HG02763 (cell line): ENCODE data around the gene LRRC8E.

ENCODE experiments used
- ATAC-seq: cut with Tn5 transposase; IDR thresholded peaks from one replicate; pipeline ENCODE4 v1.9.1; 2021; ENCODE audit warnings: mild to moderate bottlenecking, moderate library complexity; ENCODE audit not compliant: unreplicated experiment

The LRRC8E gene

GRCh38 chr19:7888145-7888825 is at the start of gene LRRC8E:
TSS of gene LRRC8E (plus strand) at chr19:7888510. CDS start at chr19:7895604, 7,094 bp downstream.
- ATAC-seq = no peak

DNA sequence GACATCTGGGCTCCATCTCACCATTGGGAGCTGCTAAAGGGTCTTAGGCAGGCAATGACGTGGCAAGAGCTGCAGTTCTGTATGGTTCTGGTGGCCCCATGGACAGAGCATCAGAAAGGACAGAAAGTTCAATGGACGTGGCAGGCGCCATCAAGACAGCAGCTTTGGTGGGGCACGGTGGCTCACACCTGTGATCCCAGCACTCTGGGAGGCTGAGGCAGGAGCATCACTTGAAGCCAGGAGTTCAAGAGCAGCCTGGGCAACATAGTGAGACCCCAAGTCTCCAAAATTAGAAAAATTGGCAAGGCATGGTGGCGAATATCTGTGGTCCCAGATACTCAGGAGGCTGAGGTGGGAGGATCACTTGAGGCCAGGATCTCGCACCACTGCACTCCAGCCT is 48.8 kb upstream of the LRRC8E start:
- no peak for ATAC-seq

GRCh38 chr19:7840629-7841028 is 47.7 kb upstream of the LRRC8E start:
- no peak for ATAC-seq

- ATAC-seq = no peak
Measured at GRCh38 chr19:7841751-7842660, 46.3 kb upstream of the LRRC8E start.

DNA sequence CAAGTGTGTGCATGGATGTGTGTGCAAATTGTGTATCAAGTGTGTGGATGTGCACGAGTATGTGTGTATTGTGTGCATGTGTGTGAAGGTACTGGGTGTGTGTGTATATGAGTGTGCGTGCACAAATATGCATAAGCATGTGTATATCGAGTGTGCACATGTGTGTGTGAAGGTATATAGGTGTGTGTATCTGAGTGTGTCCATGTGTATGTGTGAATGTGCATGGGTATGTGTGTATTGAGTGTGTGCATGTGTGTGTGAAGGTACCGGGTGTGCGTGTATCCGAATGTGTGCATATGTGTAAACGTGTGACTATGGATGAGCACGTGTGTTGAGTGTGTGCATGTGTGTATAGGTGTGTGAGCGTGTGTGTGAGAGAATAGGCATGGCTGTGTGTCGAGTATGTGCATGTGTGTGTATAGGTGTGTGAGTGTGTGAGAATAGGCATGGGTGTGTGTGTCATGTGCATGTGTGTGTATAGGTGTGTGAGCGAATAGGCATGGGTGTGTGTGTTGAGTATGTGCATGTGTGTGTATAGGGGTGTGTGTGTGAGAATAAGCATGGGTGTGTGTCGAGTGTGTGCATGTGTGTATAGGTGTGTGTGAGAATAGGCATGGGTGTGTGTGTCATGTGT is 45.5 kb upstream of the LRRC8E start:
- no peak for ATAC-seq

DNA sequence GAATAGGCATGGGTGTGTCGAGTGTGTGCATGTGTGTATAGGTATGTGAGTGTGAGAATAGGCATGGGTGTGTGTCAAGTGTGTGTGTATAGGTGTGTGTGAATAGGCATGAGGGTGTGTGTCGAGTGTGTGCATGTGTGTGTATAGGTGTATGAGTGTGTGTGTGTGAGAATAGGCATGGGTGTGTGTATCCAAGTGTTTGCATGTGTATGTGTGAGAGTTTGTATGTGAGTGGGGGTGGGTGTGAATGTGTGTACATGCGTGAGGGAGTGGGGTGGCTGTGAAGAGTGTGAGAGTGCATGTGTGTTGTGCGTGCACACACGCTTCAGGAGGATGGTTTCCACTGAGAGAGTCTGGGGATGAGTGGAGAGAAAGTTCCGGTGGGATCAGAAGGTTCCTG is 44.8 kb upstream of the LRRC8E start:
- ATAC-seq = no peak

GRCh38 chr19:7844405-7844804 is 43.9 kb upstream of the LRRC8E start:
- ATAC-seq = no peak

DNA sequence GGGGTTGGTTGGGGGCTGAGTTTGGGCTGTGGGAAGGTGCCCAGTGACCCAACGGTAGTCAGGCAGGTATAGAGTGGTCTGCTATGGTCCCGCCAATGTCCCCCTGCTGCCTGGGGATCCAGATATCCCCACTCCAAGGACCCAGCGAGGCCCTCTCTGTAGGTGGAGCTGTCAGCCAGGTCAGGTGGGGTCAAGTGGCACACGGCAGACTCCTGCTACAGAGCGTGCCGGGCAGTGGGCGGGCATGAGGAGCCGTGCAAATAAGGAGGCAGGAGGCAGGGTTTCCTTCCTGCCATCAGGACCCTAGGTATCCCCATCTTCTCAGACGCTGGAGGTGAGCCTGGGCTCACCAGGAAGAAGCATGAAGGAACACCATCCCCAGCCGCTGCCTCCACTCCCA is 43.4 kb upstream of the LRRC8E start:
- no peak for ATAC-seq

DNA sequence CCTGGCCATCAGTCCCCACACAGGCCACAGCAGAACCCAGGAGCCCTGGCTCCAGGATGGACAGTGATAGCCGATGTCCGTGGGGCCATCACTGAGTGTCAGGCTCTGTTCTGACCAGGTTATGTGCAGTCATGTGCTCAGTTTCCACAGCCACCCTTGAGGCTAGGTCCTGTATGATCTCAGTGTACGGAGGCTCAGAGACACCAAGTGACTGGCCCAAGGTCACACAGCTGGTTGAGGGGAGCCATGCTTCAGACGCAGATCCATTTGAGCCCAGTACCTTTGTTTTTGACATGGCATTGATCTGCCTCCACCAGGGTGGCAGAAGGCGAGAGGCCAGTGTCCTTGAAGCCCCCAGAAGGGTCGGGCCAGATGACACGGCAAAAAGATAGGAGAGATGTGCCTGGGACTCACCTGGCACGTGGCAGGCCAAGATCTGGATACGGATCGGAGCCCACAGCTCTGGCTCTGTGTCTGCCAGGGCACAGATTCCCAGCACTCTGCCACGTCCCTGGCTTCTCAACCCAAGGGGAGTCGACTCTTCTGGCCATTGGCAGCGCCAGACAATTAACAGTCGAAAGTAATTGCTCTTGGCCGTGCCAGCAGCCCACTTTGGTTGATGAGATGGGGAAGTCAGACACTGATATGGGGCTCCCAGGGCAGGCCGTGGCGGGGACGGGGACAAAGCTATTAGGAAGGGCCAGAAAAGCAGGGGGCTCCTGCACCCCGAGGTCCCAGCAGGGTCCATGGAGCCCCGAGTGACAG is 42.7 kb upstream of the LRRC8E start:
- no peak for ATAC-seq

- ATAC-seq = no peak
Measured at GRCh38 chr19:7846155-7846646, 42.1 kb upstream of the LRRC8E start.

GRCh38 chr19:7847664-7848063 is 40.6 kb upstream of the LRRC8E start:
- ATAC-seq = no peak

GRCh38 chr19:7848779-7849457 is 39.4 kb upstream of the LRRC8E start:
- no peak for ATAC-seq

DNA sequence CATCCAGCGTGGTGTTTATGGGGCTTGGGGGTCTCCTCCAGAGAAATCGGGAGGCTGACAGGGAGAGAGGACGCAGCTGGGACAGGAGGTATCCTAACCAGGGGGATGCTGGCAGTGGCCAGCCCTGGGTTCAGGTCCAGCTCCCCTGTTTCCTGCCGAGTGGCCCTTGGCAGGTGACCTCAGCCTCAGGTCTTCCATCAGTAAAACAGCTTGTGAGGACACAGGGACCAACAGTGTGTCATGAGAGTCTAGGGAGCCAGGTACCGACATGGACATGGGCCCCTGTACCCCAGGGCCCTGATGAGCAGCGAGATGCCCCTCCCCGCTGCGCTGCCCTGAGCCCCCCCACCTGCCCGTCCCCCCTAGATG is 38.7 kb upstream of the LRRC8E start:
- no peak for ATAC-seq

DNA sequence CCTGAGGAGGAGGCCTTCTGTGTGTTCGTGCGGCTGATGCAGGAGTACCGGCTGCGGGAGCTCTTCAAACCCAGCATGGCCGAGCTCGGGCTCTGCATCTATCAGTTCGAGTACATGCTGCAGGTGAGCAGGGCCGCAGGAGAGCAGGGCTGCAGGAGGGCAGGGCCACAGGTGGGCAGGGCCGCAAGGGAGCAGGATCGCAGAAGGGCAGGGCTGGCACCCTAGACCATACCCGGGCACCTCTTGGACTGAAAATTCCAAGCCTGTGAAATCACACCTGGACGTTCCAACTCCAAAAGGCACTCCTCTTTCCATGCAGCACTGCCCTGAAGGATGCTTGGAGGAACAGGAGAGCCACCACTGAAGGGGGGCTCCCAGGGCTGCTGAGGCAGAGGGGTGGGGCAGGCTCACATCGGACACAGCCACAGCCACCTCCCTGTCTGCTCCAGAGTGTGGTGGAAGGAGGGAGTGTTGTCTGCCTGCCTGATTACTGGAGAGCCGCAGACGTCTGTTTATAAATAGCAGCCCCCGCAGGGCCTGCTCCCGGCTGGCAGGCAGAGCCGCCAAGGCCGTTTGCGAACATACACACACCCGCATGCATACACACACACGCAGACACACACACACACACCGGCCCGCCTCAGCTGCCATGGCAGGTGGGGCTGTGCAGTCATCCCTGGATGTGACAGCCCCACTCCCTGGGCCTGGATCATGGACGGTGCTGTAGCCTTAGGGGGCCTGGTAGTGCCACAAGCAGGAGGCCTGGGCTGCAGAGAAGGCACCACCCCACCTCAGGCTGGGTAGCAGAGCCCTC is 38.1 kb upstream of the LRRC8E start:
- no peak for ATAC-seq

GRCh38 chr19:7850945-7851622 is 37.2 kb upstream of the LRRC8E start:
- ATAC-seq = no peak

DNA sequence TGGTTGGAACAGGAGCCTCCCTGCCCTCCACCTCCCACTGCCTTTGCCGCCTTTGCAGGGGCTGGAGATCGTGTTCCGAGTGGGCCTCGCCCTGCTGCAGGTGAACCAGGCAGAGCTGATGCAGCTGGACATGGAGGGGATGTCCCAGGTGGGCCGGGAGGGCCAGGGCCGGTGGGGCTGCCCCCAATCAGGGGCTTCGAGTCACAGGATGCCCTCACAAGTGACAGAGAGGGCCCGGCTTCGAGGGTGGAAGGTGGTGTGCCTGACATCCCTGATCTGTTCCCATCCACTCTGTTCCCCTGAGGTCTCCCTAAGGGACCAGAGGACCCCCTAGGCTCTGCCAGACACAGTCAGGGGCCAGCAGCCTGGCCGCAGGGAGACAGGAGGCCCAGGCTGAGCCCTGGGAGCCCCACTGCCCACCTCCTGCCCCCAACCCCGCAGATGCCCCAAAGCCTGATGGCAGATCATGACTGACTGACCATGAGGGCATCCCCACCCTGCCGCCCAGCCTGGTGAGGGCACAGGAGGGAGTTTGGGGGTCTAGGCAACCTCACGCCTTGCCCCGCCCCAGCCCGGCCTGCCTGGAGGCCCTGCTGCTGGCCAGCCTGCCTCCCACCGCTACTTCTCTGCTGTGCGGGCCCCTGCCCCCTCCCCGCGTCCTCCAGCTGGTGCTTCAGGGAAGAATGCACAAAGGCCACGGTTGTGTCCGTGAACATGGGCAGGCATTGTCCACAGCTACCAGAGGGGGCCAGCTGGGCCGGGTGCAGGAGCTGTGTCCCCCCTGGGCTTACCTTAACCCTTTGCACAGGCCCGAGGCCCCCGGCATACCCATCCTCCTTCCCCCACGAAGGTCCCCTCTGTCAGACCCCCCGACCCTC is 36.4 kb upstream of the LRRC8E start:
- no peak for ATAC-seq

DNA sequence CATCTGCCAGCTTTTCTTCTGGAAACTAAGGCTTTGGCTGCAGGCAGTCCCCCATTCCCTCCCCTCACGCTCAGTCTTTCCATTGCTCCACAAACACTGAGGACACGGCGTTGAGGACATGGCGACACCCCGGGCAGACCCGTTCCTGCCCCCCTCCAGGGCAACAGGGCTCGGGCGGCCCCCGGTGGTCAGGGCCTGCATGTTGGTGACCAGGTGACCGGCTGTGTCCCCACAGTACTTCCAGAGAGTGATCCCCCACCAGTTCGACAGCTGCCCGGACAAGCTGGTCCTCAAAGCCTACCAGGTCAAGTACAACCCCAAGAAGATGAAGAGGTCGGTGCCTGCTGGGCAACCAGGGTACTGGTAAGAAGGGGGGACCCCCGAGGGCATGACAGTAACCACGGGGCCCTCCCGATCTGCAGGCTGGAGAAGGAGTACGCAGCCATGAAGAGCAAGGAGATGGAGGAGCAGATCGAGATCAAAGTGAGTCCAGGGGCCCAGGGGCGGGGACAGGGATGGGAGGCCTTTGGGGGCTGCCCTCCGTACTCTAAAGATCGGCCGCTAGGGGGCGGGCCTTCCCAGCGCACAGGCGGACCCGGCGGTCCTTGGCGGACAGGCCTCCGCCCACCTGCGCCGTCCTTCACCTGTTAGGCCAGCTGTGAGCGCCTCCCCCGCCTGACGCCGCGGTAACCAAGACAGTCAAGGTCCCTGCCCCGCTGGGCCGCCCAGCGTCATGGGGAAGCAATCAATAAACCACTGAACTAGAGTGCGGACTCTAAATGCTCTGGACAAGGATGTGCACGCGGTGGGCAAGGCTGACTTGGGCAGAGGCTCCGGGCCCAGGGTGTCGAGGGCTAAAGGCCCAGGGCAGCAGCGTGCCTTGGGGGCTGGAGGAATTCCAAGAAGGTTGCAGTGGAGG is 35.2 kb upstream of the LRRC8E start:
- ATAC-seq = no peak
